Heart left ventricle (tissue), 16 donors: ENCODE results near the gene PCNT. TPM values are rescaled to one million over a fixed set of nuclear protein-coding genes. Genes with fewer than 3 reads are reported as not detected.
A peak's percentile ranks its signal among the peaks of the same experiment; 100 is the strongest.
"Not testable (repeated sequence)": the region's sequence is repeated elsewhere in the genome, so short reads cannot be mapped to it uniquely, and the experiment has no call there.

Experiments used
- ATAC-seq, 4 donors: fragments of 200-7000 bp; cut with Tn5 transposase; one replicate each; pipeline ENCODE4 v1.9.1; 2020 to 2022; ENCODE audit warnings: moderate library complexity in 4 of 4, mild to moderate bottlenecking in 3 of 4, moderate number of reproducible peaks in 1 of 4
- DNase-seq, 5 donors: peaks; one replicate each; pipeline ENCODE4 v3.0.0-alpha.2; 2020
- H3K27ac ChIP-seq, 12 donors: fragments of 200-600 bp; sonication (generic) in 4 of 12; one replicate each; pipeline versions ENCODE4 v1.5.0 to v1.8.0; 2016 to 2022; ENCODE audit warnings: mild to moderate bottlenecking in 2 of 12
- H3K27me3 ChIP-seq, 9 donors: fragments of 200-600 bp; sonication (generic) in 2 of 9; one replicate each; pipeline versions ENCODE4 v1.5.1 to v1.8.0; 2016 to 2022; ENCODE audit warnings: mild to moderate bottlenecking in 3 of 9
- H3K36me3 ChIP-seq, 9 donors: fragments of 200-600 bp; sonication (generic) in 2 of 9; one replicate each; pipeline versions ENCODE4 v1.5.0 to v1.8.0; 2018 to 2022; ENCODE audit warnings: mild to moderate bottlenecking in 2 of 9
- H3K4me1 ChIP-seq, 12 donors: fragments of 200-600 bp; sonication (generic) in 4 of 12; one replicate each; pipeline versions ENCODE4 v1.5.0 to v1.8.0; 2016 to 2022; ENCODE audit warnings: mild to moderate bottlenecking in 3 of 12
- H3K4me3 ChIP-seq, 12 donors: fragments of 200-600 bp; sonication (generic) in 4 of 12; one replicate each; pipeline versions ENCODE4 v1.5.0 to v1.8.0; 2017 to 2022; ENCODE audit warnings: mild to moderate bottlenecking in 9 of 12, moderate library complexity in 4 of 12
- H3K9me3 ChIP-seq, 12 donors: fragments of 200-600 bp; sonication (generic) in 4 of 12; one replicate each; pipeline versions ENCODE4 v1.5.0 to v1.8.0; 2016 to 2022; ENCODE audit warnings: mild to moderate bottlenecking in 1 of 12
- CTCF ChIP-seq, 12 donors: fragments of 200-600 bp; sonication (generic) in 4 of 12; IDR thresholded peaks; one replicate each; pipeline versions ENCODE4 v1.5.0 to v1.8.0; 2018 to 2022; ENCODE audit warnings: antibody characterized with exemption in 12 of 12, mild to moderate bottlenecking in 5 of 12
- POLR2A ChIP-seq, 2 donors: fragments of 450-650 bp; IDR thresholded peaks; one replicate each; pipeline ENCODE4 v1.6.1; 2017; ENCODE audit warnings: antibody characterized with exemption in 2 of 2, mild to moderate bottlenecking in 2 of 2, moderate library complexity in 2 of 2
- WGBS, 4 donors: extraction: QIAGEN DNeasy Blood & Tissue Kit in 2 of 4; methylation state at CpG; one replicate each; pipeline versions ENCODE4 v1.1.5 to v1.1.7; 2013 to 2018; 5-methylcytosine and 5-hydroxymethylcytosine counted together
- intact Hi-C, 10 donors: fragments of 100-400 bp; cut with DNase I; formaldehyde crosslinking; loops; one replicate each; pipeline versions ENCODE4 v1.11.1 to v1.14.2; 2022
- polyA plus RNA-seq, 2 donors: library from polyadenylated mRNA; stranded (reverse); fragments of 200-250 nt; gene quantifications; one replicate each; pipeline ENCODE4 v1.2.3, GENCODE V29; 2013
- total RNA-seq, 9 donors: library from RNA; depleted of rRNA in 2 of 9; stranded (reverse); fragments of >200 nt in 2 of 9; fragmentation: NEBNext Ultra II Directional in 3 of 9; extraction: Animal tissue kit (Norgen Biotek cat#: 25700) in 3 of 9; gene quantifications; one replicate each; pipeline versions ENCODE4 v1.1.0 to v1.2.4, GENCODE V29; 2016 to 2023
- donor health status: ischemic (EF 13 %, LVEDD 7.1; RV severe dilation, severe dysfunction).
- donor health status: healthy with polysubstance abuse.
- donor health status: DM: no; HTN: yes; CAD: no.
- donor health status: DM: no; HTN: no; CAD: no.
- donor health status: ischemic (EF 25% LVEDD 6.9; RV normal size, moderate dysfunction).
- donor health status: ischemic (EF 25% LVEDD 5.7; RV mildly dilated, moderate dysfunction).
- donor health status: healthy.
- donor health status: DM: yes; HTN: yes; CAD: no.
- donor health status: ischemic (EF 35%, LVEDD 5.7; RV mildly dilated, moderate dysfunction).
- donor health status: nonischemic (EF 11% LVEDD 7.7; RV severe dilation, severe dysfunction).
- donor health status: DM: yes; HTN: yes; CAD: no.
- donor health status: PGD.
- donor health status: ischemic (EF 29% LVEDD 5.4; RV normal size, mild dysfunction).
- donor health status: nonischemic (EF 23%, LVEDD 6.1; RV moderate dilation, normal function).

Gene PCNT
- total and polyA plus RNA-seq, 11 donors, result 17.0 to 73.0 (median 36.7) TPM

GRCh38 chr21:46441961-46442498 is 118.1 kb downstream of the PCNT start:
- intact Hi-C loops, result no loop called here
- no peak overlapping the region for H3K27ac ChIP-seq

GRCh38 chr21:46442938-46443337 is 119.0 kb downstream of the PCNT start:
- H3K4me3 ChIP-seq, result no peak overlapping the region
- no peaks in the 10 kb centered on the region for H3K27me3 ChIP-seq
- H3K27ac ChIP-seq, result peak overlapping the region in 5 of 12 donors; percentile 34 to 59 (median 38)
- peaks cover 0 to 1% (median 0%) of the 10 kb centered on the region in 12 donors for H3K9me3 ChIP-seq
- no peak for TF ChIP-seq POLR2A (IDR thresholded peaks at IDR 0.05)
- no peak for TF ChIP-seq CTCF (IDR thresholded peaks at IDR 0.05)
- peaks cover 0 to 16% (median 10%) of the 10 kb centered on the region in 12 donors for H3K4me1 ChIP-seq
- intact Hi-C loops, result no loop called here
- H3K36me3 ChIP-seq, result peaks cover 2 to 80% (median 71%) of the 10 kb centered on the region in 9 donors
- 74 to 84% (median 83%) methylated on average over 15 of the region's 15 CpGs for WGBS, 4 donors
- DNase-seq, result no peak
- ATAC-seq, result no peak

More at GRCh38 chr21:46441961-46442498, 118.1 kb downstream of the PCNT start:
- no peaks in the 10 kb centered on the region for H3K27me3 ChIP-seq
- no peak overlapping the region for H3K4me3 ChIP-seq
- 95 to 97% (median 96%) methylated on average over 20 to 23 of the region's 23 CpGs for WGBS, 4 donors
- TF ChIP-seq POLR2A (IDR thresholded peaks at IDR 0.05), result no peak
- no peak for TF ChIP-seq CTCF (IDR thresholded peaks at IDR 0.05)
- H3K9me3 ChIP-seq, result no peaks in the 10 kb centered on the region
- peaks cover 2 to 90% (median 79%) of the 10 kb centered on the region in 9 donors for H3K36me3 ChIP-seq
- ATAC-seq (no peak), DNase-seq (no peak)
- H3K4me1 ChIP-seq, result peaks cover 0 to 16% (median 10%) of the 10 kb centered on the region in 12 donors

GRCh38 chr21:46443910-46444309 is 120.0 kb downstream of the PCNT start:
- no peak overlapping the region for H3K4me3 ChIP-seq
- H3K36me3 ChIP-seq, result peaks cover 2 to 71% (median 61%) of the 10 kb centered on the region in 9 donors
- WGBS, 4 donors, result 35 to 45% (median 42%) methylated on average over 8 of the region's 8 CpGs
- DNase-seq (peak in 4 of 5 donors; percentile 51 to 71 (median 58)), ATAC-seq (peak; percentile 79 to 91 (median 87))
- peak overlapping the region in 6 of 12 donors; percentile 34 to 59 (median 44) for H3K27ac ChIP-seq
- H3K9me3 ChIP-seq, result peaks cover 0 to 11% (median 0%) of the 10 kb centered on the region in 12 donors
- no peaks in the 10 kb centered on the region for H3K27me3 ChIP-seq
- peaks cover 0 to 16% (median 10%) of the 10 kb centered on the region in 12 donors for H3K4me1 ChIP-seq
- no peak for TF ChIP-seq POLR2A (IDR thresholded peaks at IDR 0.05)
- TF ChIP-seq CTCF (IDR thresholded peaks at IDR 0.05), result no peak
- intact Hi-C loops, result no loop called here

GRCh38 chr21:46448108-46448507 is 124.2 kb downstream of the PCNT start:
- H3K4me1 ChIP-seq, result peaks cover 0 to 21% (median 10%) of the 10 kb centered on the region in 12 donors
- H3K4me3 ChIP-seq, result no peak overlapping the region
- no peak overlapping the region for H3K27ac ChIP-seq
- TF ChIP-seq CTCF (IDR thresholded peaks at IDR 0.05) (no peak), POLR2A (IDR thresholded peaks at IDR 0.05) (no peak)
- no peaks in the 10 kb centered on the region for H3K27me3 ChIP-seq
- H3K9me3 ChIP-seq, result peaks cover 0 to 19% (median 0%) of the 10 kb centered on the region in 12 donors
- peaks cover 0 to 29% (median 20%) of the 10 kb centered on the region in 9 donors for H3K36me3 ChIP-seq
- intact Hi-C loops, result no loop called here
- WGBS, 4 donors, result 96 to 100% (median 98%) methylated on average over 5 of the region's 5 CpGs
- ATAC-seq, result no peak
- DNase-seq, result no peak

GRCh38 chr21:46448855-46449254 is 124.9 kb downstream of the PCNT start:
- H3K9me3 ChIP-seq, result peaks cover 0 to 19% (median 0%) of the 10 kb centered on the region in 12 donors
- intact Hi-C loops, DNase-seq, H3K27me3 ChIP-seq, H3K27ac ChIP-seq, H3K4me3 ChIP-seq, ATAC-seq: not testable (repeated sequence)
- peaks cover 0 to 14% (median 3%) of the 10 kb centered on the region in 12 donors for H3K4me1 ChIP-seq
- peaks cover 0 to 23% (median 20%) of the 10 kb centered on the region in 9 donors for H3K36me3 ChIP-seq
- 95 to 97% (median 97%) methylated on average over 6 of the region's 6 CpGs for WGBS, 4 donors
